Breast epithelium (tissue), 4 donors: ENCODE measurements around the gene MAPKAPK2. TPM values are rescaled to one million over a fixed set of nuclear protein-coding genes. Genes with fewer than 3 reads are reported as not detected.
A peak's percentile ranks its signal among the peaks of the same experiment; 100 is the strongest.

Source experiments
- DNase-seq, 2 donors: peaks; one replicate each; pipeline ENCODE4 v3.0.0-alpha.2; 2019; ENCODE audit warnings: low spot score in 2 of 2
- H3K27ac ChIP-seq, 2 donors: fragments of 200-600 bp; sonication (generic) in 1 of 2; one replicate each; pipeline ENCODE4 v1.5.1; 2016 to 2019; ENCODE audit warnings: mild to moderate bottlenecking in 1 of 2
- H3K27me3 ChIP-seq, 2 donors: fragments of 200-600 bp; sonication (generic) in 1 of 2; one replicate each; pipeline versions ENCODE4 v1.5.1 to v1.6.0; 2017 to 2019; ENCODE audit warnings: control low read depth in 1 of 2, mild to moderate bottlenecking in 1 of 2
- H3K36me3 ChIP-seq: fragments of 200-600 bp; one replicate; pipeline ENCODE4 v1.5.1; 2019
- H3K4me1 ChIP-seq, 2 donors: fragments of 200-600 bp; sonication (generic); one replicate each; pipeline ENCODE4 v1.5.1; 2016 to 2019; ENCODE audit warnings: control low read depth in 1 of 2
- H3K4me3 ChIP-seq, 3 donors: fragments of 200-600 bp; sonication (generic); 1 replicate in 2 of 3; 2 replicates in 1 of 3; pipeline ENCODE4 v1.5.1; 2016 to 2019; ENCODE audit warnings: mild to moderate bottlenecking in 3 of 3, moderate library complexity in 2 of 3
- H3K9me3 ChIP-seq, 2 donors: fragments of 200-600 bp; sonication (generic) in 1 of 2; one replicate each; pipeline ENCODE4 v1.5.1; 2016 to 2019; ENCODE audit warnings: control low read depth in 1 of 2
- POLR2A ChIP-seq: fragments of 450-650 bp; IDR thresholded peaks from one replicate; pipeline ENCODE4 v1.6.1; 2016; ENCODE audit warnings: antibody characterized with exemption, mild to moderate bottlenecking, moderate library complexity
- POLR2AphosphoS5 ChIP-seq, 3 donors: sonication (generic); formaldehyde crosslinking; IDR thresholded peaks; one replicate each; pipeline ENCODE4 v1.6.1; 2017; ENCODE audit warnings: antibody characterized with exemption in 3 of 3
- intact Hi-C: fragments of 100-400 bp; cut with DNase I; formaldehyde crosslinking; loops from one replicate; pipeline ENCODE4 v1.15.1; 2023; ENCODE audit warnings: low total_unique reads
- total RNA-seq, 3 donors: library from RNA; depleted of rRNA; stranded (reverse); fragments of >200 nt; gene quantifications; one replicate each; pipeline ENCODE4 v1.1.0, GENCODE V29; 2016
- TF ChIP-seq, protein P1 (sequence below), 3 donors: fragments of 450-650 bp; IDR thresholded peaks; one replicate each; pipeline ENCODE4 v1.5.1; 2016 to 2017; ENCODE audit warnings: antibody characterized with exemption in 3 of 3, mild to moderate bottlenecking in 3 of 3, moderate library complexity in 3 of 3

The MAPKAPK2 gene
- total RNA-seq, 3 donors from 2014 or later: 47.4 to 69.2 (median 67.2) TPM

DNA sequence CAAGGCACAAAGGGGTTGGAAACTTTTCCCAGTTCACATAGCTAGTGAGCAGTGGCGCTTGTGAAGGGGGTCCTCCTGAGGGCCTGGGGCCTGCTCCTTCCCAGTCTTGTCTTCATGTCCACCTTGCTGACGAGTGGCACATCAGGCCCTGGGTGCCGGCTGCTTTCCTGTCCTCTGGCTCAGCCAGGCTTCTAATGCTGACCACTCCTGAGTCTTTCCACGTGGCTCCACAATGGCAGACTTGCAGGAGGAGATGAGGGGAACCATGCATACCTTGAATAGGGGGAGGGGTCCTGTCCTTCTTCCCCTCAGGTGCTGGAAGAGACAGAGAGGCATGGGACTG is 38.7 kb downstream of the MAPKAPK2 start:
- TF ChIP-seq, protein P1, sequence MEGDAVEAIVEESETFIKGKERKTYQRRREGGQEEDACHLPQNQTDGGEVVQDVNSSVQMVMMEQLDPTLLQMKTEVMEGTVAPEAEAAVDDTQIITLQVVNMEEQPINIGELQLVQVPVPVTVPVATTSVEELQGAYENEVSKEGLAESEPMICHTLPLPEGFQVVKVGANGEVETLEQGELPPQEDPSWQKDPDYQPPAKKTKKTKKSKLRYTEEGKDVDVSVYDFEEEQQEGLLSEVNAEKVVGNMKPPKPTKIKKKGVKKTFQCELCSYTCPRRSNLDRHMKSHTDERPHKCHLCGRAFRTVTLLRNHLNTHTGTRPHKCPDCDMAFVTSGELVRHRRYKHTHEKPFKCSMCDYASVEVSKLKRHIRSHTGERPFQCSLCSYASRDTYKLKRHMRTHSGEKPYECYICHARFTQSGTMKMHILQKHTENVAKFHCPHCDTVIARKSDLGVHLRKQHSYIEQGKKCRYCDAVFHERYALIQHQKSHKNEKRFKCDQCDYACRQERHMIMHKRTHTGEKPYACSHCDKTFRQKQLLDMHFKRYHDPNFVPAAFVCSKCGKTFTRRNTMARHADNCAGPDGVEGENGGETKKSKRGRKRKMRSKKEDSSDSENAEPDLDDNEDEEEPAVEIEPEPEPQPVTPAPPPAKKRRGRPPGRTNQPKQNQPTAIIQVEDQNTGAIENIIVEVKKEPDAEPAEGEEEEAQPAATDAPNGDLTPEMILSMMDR (IDR thresholded peaks at IDR 0.05): no peak
- no peaks in the 10 kb centered on the region for H3K27me3 ChIP-seq
- intact Hi-C loops: no loop called here
- no peaks in the 10 kb centered on the region for H3K9me3 ChIP-seq
- H3K36me3 ChIP-seq: no peaks in the 10 kb centered on the region
- peak overlapping the region; percentile 73 to 81 for H3K27ac ChIP-seq
- DNase-seq: no peak
- peaks cover 0 to 27% of the 10 kb centered on the region in 2 donors for H3K4me1 ChIP-seq
- no peak overlapping the region for H3K4me3 ChIP-seq

DNA sequence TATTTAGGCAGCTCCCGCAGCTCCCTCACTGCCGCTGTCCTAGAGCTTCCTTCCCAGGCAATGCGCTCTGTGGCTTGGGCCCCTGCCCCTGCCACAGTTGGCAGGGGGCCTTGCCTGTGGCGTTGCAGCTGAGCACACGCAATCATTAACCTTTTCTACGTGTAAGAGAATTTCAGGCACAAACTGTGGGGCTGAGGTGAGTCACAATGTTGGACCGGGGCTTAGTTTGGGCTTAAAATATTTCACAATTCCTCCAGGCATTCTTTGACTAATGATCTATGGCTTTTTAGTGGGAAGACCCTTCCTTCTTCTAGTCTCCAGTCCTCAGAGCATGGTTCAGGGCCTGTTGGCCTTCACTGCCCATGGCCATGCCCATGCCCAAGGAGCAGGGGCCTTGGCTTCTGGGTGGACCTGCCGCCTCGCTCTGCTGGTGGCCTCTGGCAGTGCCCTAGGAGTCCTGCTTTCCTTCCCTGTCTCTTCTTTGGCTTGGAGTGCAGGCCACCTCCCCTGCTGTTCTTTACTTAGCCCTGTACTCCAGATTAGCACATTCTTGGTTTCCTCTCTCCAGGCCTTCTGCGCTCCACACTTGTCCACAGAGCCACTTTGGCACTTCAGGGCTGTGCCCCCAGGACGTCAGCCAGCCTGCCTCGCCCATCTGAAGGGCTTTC is 39.2 kb downstream of the MAPKAPK2 start:
- DNase-seq: peak in 1 of 2 donors; percentile 51
- intact Hi-C loops: no loop called here
- no peaks in the 10 kb centered on the region for H3K9me3 ChIP-seq
- peaks cover 0 to 27% of the 10 kb centered on the region in 2 donors for H3K4me1 ChIP-seq
- peak overlapping the region; percentile 73 to 81 for H3K27ac ChIP-seq
- no peaks in the 10 kb centered on the region for H3K27me3 ChIP-seq
- H3K36me3 ChIP-seq: no peaks in the 10 kb centered on the region
- no peak overlapping the region for H3K4me3 ChIP-seq
- TF ChIP-seq, protein P1 (IDR thresholded peaks at IDR 0.05): peak in 2 of 3 donors; percentile 14 to 20
- TF ChIP-seq POLR2AphosphoS5 (IDR thresholded peaks at IDR 0.05): peak in 2 of 3 donors; percentile 57 to 88
- no peak for TF ChIP-seq POLR2A

DNA sequence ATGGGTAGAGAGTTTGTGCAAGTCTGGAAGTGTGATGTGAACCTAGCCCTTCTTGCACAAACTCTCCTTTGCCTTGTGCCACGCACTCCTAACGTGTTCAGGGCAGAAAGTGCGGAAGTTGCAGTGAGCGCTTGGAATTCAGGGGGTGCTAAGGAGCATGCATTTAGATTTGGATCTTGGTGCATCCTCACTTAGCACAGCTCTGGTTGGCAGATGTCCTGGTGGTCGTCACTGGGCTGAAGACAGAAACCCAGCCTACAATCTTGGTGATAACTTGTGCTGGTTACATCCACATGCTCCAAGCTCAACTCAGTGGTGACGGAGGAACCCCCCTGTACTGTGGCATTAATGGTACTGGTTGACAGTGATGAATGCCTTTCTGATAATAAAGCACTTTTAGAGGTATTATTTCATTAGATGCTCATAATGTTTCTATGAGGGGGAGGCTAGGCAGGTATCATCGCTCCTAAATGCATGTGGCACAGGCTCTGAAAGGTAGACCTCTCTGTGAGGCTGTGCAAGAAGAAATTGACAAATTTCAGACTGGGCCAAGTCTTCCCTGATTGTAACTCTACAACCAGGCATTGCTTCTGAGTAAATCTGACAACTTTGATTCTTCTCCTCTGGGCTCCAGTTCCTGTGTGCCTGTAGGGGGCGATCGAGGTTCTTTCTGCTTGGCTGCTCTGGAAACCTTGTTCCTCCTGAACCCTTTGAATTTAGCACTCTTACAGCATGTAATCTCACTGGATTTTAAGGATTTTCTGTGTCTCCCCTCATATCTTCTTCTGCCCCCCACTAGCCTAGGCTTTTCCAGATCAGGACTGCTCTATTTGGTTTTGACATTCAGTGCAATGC is 40.6 kb downstream of the MAPKAPK2 start:
- DNase-seq: no peak
- intact Hi-C loops: loop anchor here (5.0 kb wide), 1 partner anchor 182 kb away; no protein-coding TSS in a partner anchor
- no peak overlapping the region for H3K4me3 ChIP-seq
- H3K27ac ChIP-seq: peak overlapping the region in 1 of 2 donors; percentile 24
- H3K36me3 ChIP-seq: no peaks in the 10 kb centered on the region
- peaks cover 0 to 27% of the 10 kb centered on the region in 2 donors for H3K4me1 ChIP-seq
- H3K27me3 ChIP-seq: no peaks in the 10 kb centered on the region
- TF ChIP-seq, protein P1 (IDR thresholded peaks at IDR 0.05): peak in 2 of 3 donors; percentile 11 to 16
- no peak for TF ChIP-seq POLR2A
- H3K9me3 ChIP-seq: no peaks in the 10 kb centered on the region

DNA sequence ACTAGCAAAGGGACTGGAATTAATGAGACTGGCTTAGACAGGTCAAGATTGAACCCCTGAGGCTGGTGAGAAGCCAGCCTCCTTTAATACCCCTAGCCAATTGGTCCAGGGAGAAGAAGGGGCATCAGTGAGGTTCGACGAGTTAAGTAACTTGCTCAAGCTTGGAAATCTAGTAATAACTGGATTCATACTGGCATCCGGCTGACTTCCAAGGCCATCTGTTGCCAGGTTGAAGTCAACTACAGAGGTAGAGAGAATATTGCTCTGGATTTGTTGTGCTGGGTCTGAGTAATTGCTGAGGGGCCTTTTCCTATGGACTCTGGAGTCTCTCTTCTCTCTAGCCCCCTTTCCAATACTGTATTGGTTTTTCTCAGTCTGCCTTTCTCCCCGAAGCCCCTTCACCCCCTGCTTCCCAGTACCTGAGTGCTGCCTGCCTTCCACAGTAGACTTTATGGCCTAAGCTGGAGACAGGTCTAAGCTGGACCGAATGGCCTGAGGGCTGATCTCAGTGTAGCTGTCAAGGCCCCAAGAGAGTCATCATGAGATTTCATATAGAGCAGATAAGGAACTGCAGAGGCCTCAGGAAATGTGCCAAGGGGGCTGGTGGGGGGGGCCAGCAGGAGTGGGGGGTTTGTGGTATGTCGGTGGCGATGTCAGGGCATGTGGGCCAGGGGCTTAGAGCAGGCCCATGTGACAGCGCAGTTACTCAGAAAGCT is 43.4 kb downstream of the MAPKAPK2 start:
- peaks cover 6% of the 10 kb centered on the region for H3K36me3 ChIP-seq
- intact Hi-C loops: loop anchor here (5.0 kb wide), 1 partner anchor 179 kb away; no protein-coding TSS in a partner anchor
- H3K4me3 ChIP-seq: no peak overlapping the region
- H3K9me3 ChIP-seq: no peaks in the 10 kb centered on the region
- no peak overlapping the region for H3K27ac ChIP-seq
- peaks cover 0 to 21% of the 10 kb centered on the region in 2 donors for H3K4me1 ChIP-seq
- no peaks in the 10 kb centered on the region for H3K27me3 ChIP-seq
- TF ChIP-seq POLR2AphosphoS5 (IDR thresholded peaks at IDR 0.05) (no peak), POLR2A (no peak)
- TF ChIP-seq, protein P1 (IDR thresholded peaks at IDR 0.05): no peak
- no peak for DNase-seq
